Liver (tissue), 3 donors: ENCODE results near the gene MAGI1.

Source experiments
- CTCF ChIP-seq: fragments of 150-350 bp; IDR thresholded peaks from 2 replicates; pipeline ENCODE4 v1.5.1; 2017; ENCODE audit warnings: improper control_type of control experiment, low read depth, low read length; ENCODE audit not compliant: missing input control
- RAD21 ChIP-seq, 2 donors: IDR thresholded peaks; 2 replicates each; pipeline ENCODE4 v1.6.1; 2016; ENCODE audit warnings: antibody characterized with exemption in 2 of 2, mild to moderate bottlenecking in 2 of 2
- RXRA ChIP-seq, 2 donors: IDR thresholded peaks; 2 replicates each; pipeline ENCODE4 v1.6.1; 2017 to 2018; ENCODE audit warnings: antibody characterized with exemption in 2 of 2, mild to moderate bottlenecking in 1 of 2
- TAF1 ChIP-seq: conservative IDR thresholded peaks from 2 replicates; pipeline ENCODE4 v1.6.1; 2016; ENCODE audit warnings: antibody characterized with exemption, mild to moderate bottlenecking
- YY1 ChIP-seq: IDR thresholded peaks from 2 replicates; pipeline ENCODE4 v1.6.1; 2016; ENCODE audit warnings: antibody characterized with exemption, mild to moderate bottlenecking
- ZBTB33 ChIP-seq: IDR thresholded peaks from 2 replicates; pipeline ENCODE4 v1.6.1; 2016; ENCODE audit warnings: antibody characterized with exemption
- donor health status: healthy.
- donor health status: healthy.

DNA sequence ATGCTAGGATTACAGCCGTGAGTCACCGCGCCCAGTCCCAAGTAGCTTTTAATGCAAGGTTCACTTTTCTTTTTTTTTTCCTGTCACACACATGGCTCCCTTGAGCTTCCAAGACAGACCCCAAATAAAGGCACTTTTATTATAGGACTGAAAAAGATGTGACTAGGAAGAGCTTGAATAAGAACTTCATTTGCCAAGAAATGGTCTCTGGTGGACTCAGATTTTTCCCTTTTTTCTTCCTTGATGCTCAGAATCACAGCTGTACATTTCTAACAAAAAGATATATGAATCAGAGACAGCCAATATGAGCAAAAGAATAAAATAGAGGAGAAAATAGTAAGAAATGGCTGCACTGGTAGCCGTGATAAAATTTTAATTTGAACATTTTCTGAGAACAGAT is 337.2 kb downstream of the MAGI1 start:
- TF ChIP-seq ZBTB33 (no peak), RAD21 (IDR thresholded peaks at IDR 0.05) (no peak), CTCF (no peak), RXRA (IDR thresholded peaks at IDR 0.05) (no peak), YY1 (no peak), TAF1 (no peak)
